Limb (tissue), 2 donors: ENCODE data around the gene SH3TC1.

ENCODE experiments used
- DNase-seq, 2 donors: peaks; one replicate each; pipeline ENCODE4 v3.0.0-alpha.2; 2016; ENCODE audit errors: extremely low spot score in 2 of 2

SH3TC1 gene

GRCh38 chr4:8260656-8261111 is 61.6 kb downstream of the SH3TC1 start:
- DNase-seq = no peak

GRCh38 chr4:8261851-8262535 is 62.9 kb downstream of the SH3TC1 start:
- no peak for DNase-seq

GRCh38 chr4:8262637-8263322 is 63.7 kb downstream of the SH3TC1 start:
- no peak for DNase-seq

- no peak for DNase-seq
Observed at GRCh38 chr4:8263397-8263796, 64.3 kb downstream of the SH3TC1 start.

GRCh38 chr4:8264106-8264505 is 65.0 kb downstream of the SH3TC1 start:
- no peak for DNase-seq

- DNase-seq = no peak
Observed at GRCh38 chr4:8265171-8265929, 66.3 kb downstream of the SH3TC1 start.

- no peak for DNase-seq
Observed at GRCh38 chr4:8266088-8266487, 67.0 kb downstream of the SH3TC1 start.

- DNase-seq = no peak
Observed at GRCh38 chr4:8266508-8266907, 67.4 kb downstream of the SH3TC1 start.

GRCh38 chr4:8267077-8267476 is 68.0 kb downstream of the SH3TC1 start:
- DNase-seq = peak in 1 of 2 donors; percentile 65

- DNase-seq = no peak
Observed at GRCh38 chr4:8268211-8268610, 69.1 kb downstream of the SH3TC1 start.

GRCh38 chr4:8268901-8269534 is 69.9 kb downstream of the SH3TC1 start:
- no peak for DNase-seq

- DNase-seq = peak; percentile 47 to 64
Observed at GRCh38 chr4:8269535-8270417, 70.7 kb downstream of the SH3TC1 start, which contains the start of gene HTRA3. TSS of gene HTRA3 (plus strand) at chr4:8269754. CDS start at chr4:8269969, 215 bp downstream.

GRCh38 chr4:8270418-8270771 is 71.3 kb downstream of the SH3TC1 start:
- no peak for DNase-seq

- no peak for DNase-seq
Observed at GRCh38 chr4:8270912-8271815, 72.1 kb downstream of the SH3TC1 start.

- no peak for DNase-seq
Observed at GRCh38 chr4:8271821-8272220, 72.7 kb downstream of the SH3TC1 start.

GRCh38 chr4:8272472-8273428 is 73.7 kb downstream of the SH3TC1 start:
- no peak for DNase-seq

GRCh38 chr4:8273450-8273849 is 74.4 kb downstream of the SH3TC1 start:
- no peak for DNase-seq

- DNase-seq = no peak
Observed at GRCh38 chr4:8274066-8274652, 75.1 kb downstream of the SH3TC1 start.
